ENCODE results near the gene RASL10B. TPM values are rescaled to one million over a fixed set of nuclear protein-coding genes. Genes with fewer than 3 reads are reported as not detected.
A peak's percentile ranks its signal among the peaks of the same experiment; 100 is the strongest.

RASL10B gene
- total RNA-seq, 2 donors from 2014 or later = 39.2 to 61.9 TPM

DNA sequence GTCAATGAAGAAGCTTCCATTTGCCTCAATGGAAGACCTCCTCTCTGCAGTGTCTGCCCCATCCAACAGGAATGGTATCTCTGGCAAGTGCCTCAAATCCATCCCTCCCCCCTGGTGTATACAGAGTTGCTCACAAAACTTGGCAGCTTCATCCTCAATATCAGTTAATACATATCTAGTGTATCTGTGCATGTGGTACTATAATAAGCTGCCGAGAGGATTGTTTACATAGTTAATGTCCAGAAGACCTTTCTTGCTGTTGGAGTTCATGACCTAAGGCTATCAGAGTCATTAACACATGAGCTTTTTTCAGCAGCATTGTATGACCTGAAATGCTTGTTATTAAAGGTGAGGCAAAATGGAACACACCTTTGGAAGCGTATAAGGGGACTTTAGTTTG is 14.0 kb upstream of the RASL10B start:
- peaks cover 8% of the 10 kb centered on the region for H3K36me3 ChIP-seq
- TF ChIP-seq, protein P1, sequence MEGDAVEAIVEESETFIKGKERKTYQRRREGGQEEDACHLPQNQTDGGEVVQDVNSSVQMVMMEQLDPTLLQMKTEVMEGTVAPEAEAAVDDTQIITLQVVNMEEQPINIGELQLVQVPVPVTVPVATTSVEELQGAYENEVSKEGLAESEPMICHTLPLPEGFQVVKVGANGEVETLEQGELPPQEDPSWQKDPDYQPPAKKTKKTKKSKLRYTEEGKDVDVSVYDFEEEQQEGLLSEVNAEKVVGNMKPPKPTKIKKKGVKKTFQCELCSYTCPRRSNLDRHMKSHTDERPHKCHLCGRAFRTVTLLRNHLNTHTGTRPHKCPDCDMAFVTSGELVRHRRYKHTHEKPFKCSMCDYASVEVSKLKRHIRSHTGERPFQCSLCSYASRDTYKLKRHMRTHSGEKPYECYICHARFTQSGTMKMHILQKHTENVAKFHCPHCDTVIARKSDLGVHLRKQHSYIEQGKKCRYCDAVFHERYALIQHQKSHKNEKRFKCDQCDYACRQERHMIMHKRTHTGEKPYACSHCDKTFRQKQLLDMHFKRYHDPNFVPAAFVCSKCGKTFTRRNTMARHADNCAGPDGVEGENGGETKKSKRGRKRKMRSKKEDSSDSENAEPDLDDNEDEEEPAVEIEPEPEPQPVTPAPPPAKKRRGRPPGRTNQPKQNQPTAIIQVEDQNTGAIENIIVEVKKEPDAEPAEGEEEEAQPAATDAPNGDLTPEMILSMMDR (IDR thresholded peaks at IDR 0.05) = no peak
- no peak for DNase-seq (ENCODE audit: low spot score)
- H3K27ac ChIP-seq = peak overlapping the region; percentile 68 to 90
- H3K9me3 ChIP-seq = no peaks in the 10 kb centered on the region
- peaks cover 0 to 58% of the 10 kb centered on the region in 2 donors for H3K4me1 ChIP-seq
- H3K4me3 ChIP-seq = no peak overlapping the region
- no peaks in the 10 kb centered on the region for H3K27me3 ChIP-seq

DNA sequence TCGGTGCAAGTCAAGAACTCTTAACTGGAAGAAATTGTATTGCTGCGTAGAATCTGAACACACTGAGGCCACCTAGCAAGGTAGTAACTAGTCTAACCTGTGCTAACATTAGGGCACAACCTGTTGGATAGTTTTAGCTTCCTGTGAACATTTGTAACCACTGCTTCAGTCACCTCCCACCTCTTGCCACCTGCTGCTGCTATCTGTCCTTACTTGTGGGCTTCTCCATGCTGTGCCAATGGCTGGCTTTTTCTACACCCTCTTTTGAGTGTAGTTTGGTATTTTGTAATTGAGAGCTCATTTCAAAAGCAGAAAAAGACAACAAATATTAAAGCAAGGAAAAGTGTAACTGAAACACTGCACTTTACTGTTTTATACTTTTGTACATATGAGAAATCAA is 7.7 kb upstream of the RASL10B start:
- TF ChIP-seq, protein P1 (IDR thresholded peaks at IDR 0.05) = no peak
- H3K9me3 ChIP-seq = no peaks in the 10 kb centered on the region
- no peaks in the 10 kb centered on the region for H3K27me3 ChIP-seq
- peaks cover 0 to 23% of the 10 kb centered on the region in 2 donors for H3K4me1 ChIP-seq
- H3K36me3 ChIP-seq = peaks cover 38% of the 10 kb centered on the region
- H3K4me3 ChIP-seq = no peak overlapping the region
- no peak for DNase-seq (ENCODE audit: low spot score)
- H3K27ac ChIP-seq = no peak overlapping the region

DNA sequence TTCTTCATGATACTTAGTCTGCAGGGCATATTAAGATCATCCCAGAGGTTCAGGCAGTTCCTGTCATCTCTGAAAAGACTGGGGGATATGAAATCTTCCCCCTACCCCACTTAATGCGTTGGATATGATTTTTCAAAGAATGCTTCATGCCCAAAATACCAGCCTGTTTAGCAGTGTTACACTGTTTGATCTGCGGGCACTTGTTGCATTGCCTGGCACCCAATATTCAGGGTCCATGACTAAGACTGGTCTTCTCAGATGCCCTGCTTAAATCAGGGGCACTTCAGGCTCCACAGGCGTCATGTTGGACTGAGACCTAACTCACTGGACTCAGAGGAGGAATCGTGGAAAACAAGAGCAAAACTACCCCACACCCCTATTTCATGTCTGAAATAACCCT is 6.4 kb upstream of the RASL10B start:
- no peaks in the 10 kb centered on the region for H3K9me3 ChIP-seq
- no peak for DNase-seq (ENCODE audit: low spot score)
- peaks cover 0 to 23% of the 10 kb centered on the region in 2 donors for H3K4me1 ChIP-seq
- H3K4me3 ChIP-seq = no peak overlapping the region
- no peaks in the 10 kb centered on the region for H3K27me3 ChIP-seq
- H3K36me3 ChIP-seq = peaks cover 31% of the 10 kb centered on the region
- TF ChIP-seq, protein P1 (IDR thresholded peaks at IDR 0.05) = no peak
- H3K27ac ChIP-seq = no peak overlapping the region

DNA sequence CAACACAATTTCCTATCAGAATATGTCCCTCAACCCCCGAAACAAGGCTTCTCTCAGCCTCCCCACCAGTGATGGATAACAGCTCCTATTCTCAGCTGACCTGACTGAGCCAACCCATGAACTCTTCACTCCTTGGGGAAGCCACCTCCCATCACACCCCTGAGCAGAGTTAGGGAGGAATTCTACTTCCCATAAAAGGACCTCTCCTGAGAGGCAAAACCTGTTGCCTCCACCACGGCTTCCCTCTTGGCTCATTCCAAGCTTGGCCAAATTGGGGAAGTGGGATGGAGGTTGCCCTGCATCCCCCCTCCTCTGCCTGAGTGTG is 5.7 kb upstream of the RASL10B start:
- peaks cover 31% of the 10 kb centered on the region for H3K36me3 ChIP-seq
- H3K4me1 ChIP-seq = peaks cover 0 to 28% of the 10 kb centered on the region in 2 donors
- H3K27ac ChIP-seq = peak overlapping the region; percentile 13 to 47
- no peak for DNase-seq (ENCODE audit: low spot score)
- no peaks in the 10 kb centered on the region for H3K9me3 ChIP-seq
- TF ChIP-seq, protein P1 (IDR thresholded peaks at IDR 0.05) = no peak
- no peaks in the 10 kb centered on the region for H3K27me3 ChIP-seq
- no peak overlapping the region for H3K4me3 ChIP-seq

DNA sequence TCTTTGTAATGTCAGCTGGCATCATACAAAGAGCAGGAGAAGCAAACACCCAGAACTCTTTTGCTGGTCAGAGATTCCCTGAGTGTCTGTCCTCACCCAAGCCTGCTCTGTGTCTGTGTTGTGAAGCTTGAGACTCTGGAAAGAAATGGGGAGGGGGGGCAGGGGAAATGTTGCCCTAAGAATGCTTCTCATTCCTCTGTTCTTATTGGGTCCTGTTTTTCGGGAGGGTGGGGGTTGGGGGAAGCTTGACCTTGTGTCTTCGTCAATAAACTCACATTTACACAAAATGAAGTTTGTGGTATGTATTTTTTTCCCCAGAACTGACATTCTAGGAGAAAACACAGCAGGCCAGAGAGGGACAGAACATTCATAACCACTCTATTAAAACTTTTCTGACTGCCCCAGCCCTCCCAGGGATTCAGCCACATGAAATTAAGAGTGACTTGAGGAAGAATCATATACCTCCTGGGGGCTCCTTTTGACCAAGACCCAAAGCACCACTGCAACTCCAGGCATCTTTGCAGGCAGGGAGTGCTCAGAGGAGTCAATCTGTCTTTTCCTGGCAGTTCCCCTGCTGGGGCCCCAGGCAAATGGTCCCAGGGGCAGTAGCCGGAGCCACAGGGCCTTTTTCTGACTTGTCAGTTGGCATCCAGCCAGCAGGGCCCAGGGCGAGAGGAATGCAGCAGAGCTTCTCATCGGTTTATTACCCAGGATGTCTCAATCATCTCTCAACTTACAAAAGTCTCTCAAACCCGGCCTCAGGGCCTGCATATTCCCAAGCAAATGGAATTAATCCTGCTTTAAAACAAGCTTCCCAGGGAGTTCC is 5.1 kb upstream of the RASL10B start:
- no peak for DNase-seq (ENCODE audit: low spot score)
- peaks cover 31% of the 10 kb centered on the region for H3K36me3 ChIP-seq

More for the DNA sequence above, 5.1 kb upstream of the RASL10B start:
- peaks cover 0 to 33% of the 10 kb centered on the region in 2 donors for H3K4me1 ChIP-seq
- TF ChIP-seq, protein P1 (IDR thresholded peaks at IDR 0.05) = no peak
- peak overlapping the region; percentile 13 to 47 for H3K27ac ChIP-seq
- no peaks in the 10 kb centered on the region for H3K9me3 ChIP-seq
- no peak overlapping the region for H3K4me3 ChIP-seq
- H3K27me3 ChIP-seq = no peaks in the 10 kb centered on the region

Measured in right atrium auricular region (tissue), 2 donors.